Measurements from ENCODE around the gene ACADL.

The ACADL gene

DNA sequence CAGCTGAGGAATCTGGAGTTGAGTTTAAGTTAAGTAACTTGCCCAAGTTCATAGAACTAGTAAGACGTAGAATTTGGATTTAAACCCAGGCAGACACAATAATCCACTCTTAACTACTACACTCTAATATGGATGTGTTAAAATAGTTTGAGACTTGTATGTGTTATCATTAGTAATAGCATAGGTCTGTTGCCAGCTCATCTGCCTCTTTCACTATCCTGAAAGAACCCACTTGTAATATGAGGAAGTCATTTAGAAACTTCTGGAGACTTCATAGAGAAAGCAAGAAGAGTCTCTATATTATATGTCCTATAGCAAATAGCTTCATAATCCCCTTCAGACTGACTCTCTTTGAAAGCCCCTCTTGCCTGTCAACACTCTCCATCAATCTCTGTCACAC is 43.0 kb upstream of the ACADL start:
- H3K4me3 ChIP-seq (replicated peaks; ENCODE audit: insufficient read depth, low read length), result no peak overlapping the region
- H3K27ac ChIP-seq (replicated peaks), result no peak overlapping the region
- TF ChIP-seq REST (IDR thresholded peaks at IDR 0.05; ENCODE audit: insufficient replicate concordance, low read depth), result no peak
- no peak for TF ChIP-seq GABPA (IDR thresholded peaks at IDR 0.05; ENCODE audit: low read depth)
- TF ChIP-seq CTCF (IDR thresholded peaks at IDR 0.05; ENCODE audit: insufficient read depth, low read length), result no peak
- TF ChIP-seq SPI1 (IDR thresholded peaks at IDR 0.05; ENCODE audit: borderline replicate concordance, low read depth), result 0 out of 2 replicates have a peak, but pooled peaks have one; percentile 2
- no peak for TF ChIP-seq POLR2AphosphoS5 (IDR thresholded peaks at IDR 0.05; ENCODE audit: low read depth)
- no peaks in the 10 kb centered on the region for H3K27me3 ChIP-seq (ENCODE audit: insufficient read depth, poor library complexity, severe bottlenecking)
- no peak for DNase-seq (ENCODE audit: low read depth in 1 of 2, low spot score in 1 of 2)

GRCh38 chr2:210267698-210268097 is 42.5 kb upstream of the ACADL start:
- Histone ChIP-seq H3K4me3 (replicated peaks; ENCODE audit: insufficient read depth, low read length) (no peak overlapping the region), H3K27me3 (ENCODE audit: insufficient read depth, poor library complexity, severe bottlenecking) (no peaks in the 10 kb centered on the region), H3K27ac (replicated peaks) (no peak overlapping the region)
- no peak for DNase-seq (ENCODE audit: low read depth in 1 of 2, low spot score in 1 of 2)
- no peak for TF ChIP-seq CTCF (IDR thresholded peaks at IDR 0.05; ENCODE audit: insufficient read depth, low read length)
- TF ChIP-seq REST (IDR thresholded peaks at IDR 0.05; ENCODE audit: insufficient replicate concordance, low read depth), result no peak
- no peak for TF ChIP-seq GABPA (IDR thresholded peaks at IDR 0.05; ENCODE audit: low read depth)
- no peak for TF ChIP-seq SPI1 (IDR thresholded peaks at IDR 0.05; ENCODE audit: borderline replicate concordance, low read depth)
- no peak for TF ChIP-seq POLR2AphosphoS5 (IDR thresholded peaks at IDR 0.05; ENCODE audit: low read depth)

DNA sequence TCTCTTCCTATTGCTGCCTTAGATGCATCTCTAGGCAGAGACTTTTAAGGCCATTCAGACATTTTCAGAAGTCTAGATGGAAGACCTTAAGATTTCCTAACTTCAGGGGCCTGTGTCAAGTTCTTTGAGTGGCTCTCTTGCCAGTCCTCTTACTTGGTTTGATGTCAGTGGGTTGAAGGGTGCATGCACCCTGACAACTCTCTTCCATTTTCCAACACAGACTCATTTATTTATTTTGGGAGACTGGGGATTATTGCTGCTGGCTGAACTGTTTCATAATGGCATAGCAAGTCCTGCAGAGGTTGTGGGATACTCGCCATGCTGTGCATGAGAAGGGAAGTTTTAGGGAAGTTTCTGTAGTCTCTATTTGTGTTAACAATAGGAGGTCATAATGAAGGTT is 39.0 kb upstream of the ACADL start:
- TF ChIP-seq CTCF (IDR thresholded peaks at IDR 0.05; ENCODE audit: insufficient read depth, low read length) (no peak), REST (IDR thresholded peaks at IDR 0.05; ENCODE audit: insufficient replicate concordance, low read depth) (no peak), POLR2AphosphoS5 (IDR thresholded peaks at IDR 0.05; ENCODE audit: low read depth) (no peak), GABPA (IDR thresholded peaks at IDR 0.05; ENCODE audit: low read depth) (no peak), SPI1 (IDR thresholded peaks at IDR 0.05; ENCODE audit: borderline replicate concordance, low read depth) (no peak)
- H3K27ac ChIP-seq (replicated peaks), result no peak overlapping the region
- DNase-seq (ENCODE audit: low read depth in 1 of 2, low spot score in 1 of 2), result no peak
- H3K27me3 ChIP-seq (ENCODE audit: insufficient read depth, poor library complexity, severe bottlenecking), result no peaks in the 10 kb centered on the region
- no peak overlapping the region for H3K4me3 ChIP-seq (replicated peaks; ENCODE audit: insufficient read depth, low read length)

Data from HL-60 (cell line).